HAP-1 (cell line): ENCODE results near the gene RBBP6.
A peak's percentile ranks its signal among the peaks of the same experiment; 100 is the strongest.

Source experiments
- DNase-seq, 2 experiments: peaks; one replicate each; pipeline ENCODE4 v3.0.0-alpha.2; 2016 to 2020; ENCODE audit warnings: low spot score in 2 of 2
- H3K27me3 ChIP-seq: fragments of 250-450 bp; sonication (Bioruptor Pico); 2 replicates; pipeline ENCODE4 v1.5.1; 2020; ENCODE audit warnings: low read depth, mild to moderate bottlenecking, moderate library complexity
- H3K36me3 ChIP-seq: fragments of 250-450 bp; sonication (Bioruptor Pico); replicated peaks from 2 replicates; pipeline ENCODE4 v1.5.1; 2020; ENCODE audit warnings: mild to moderate bottlenecking
- H3K4me1 ChIP-seq: fragments of 250-450 bp; sonication (Bioruptor Pico); 2 replicates; pipeline ENCODE4 v1.5.1; 2020; ENCODE audit warnings: mild to moderate bottlenecking
- H3K4me3 ChIP-seq: fragments of 250-450 bp; sonication (Bioruptor Pico); 2 replicates; pipeline ENCODE4 v1.5.1; 2020; ENCODE audit warnings: mild to moderate bottlenecking, moderate library complexity
- H3K9me3 ChIP-seq: fragments of 250-450 bp; sonication (Bioruptor Pico); 2 replicates; pipeline ENCODE4 v1.5.1; 2020; ENCODE audit warnings: mild to moderate bottlenecking, moderate library complexity
- in situ Hi-C: fragments of 300-500 bp; cut with MboI; formaldehyde crosslinking; loops from 3 replicates; pipeline ENCODE4 v1.14.3; 2020; ENCODE audit warnings: low sequenced_read_pairs, inconsistent platforms, mixed read lengths

Gene RBBP6

DNA sequence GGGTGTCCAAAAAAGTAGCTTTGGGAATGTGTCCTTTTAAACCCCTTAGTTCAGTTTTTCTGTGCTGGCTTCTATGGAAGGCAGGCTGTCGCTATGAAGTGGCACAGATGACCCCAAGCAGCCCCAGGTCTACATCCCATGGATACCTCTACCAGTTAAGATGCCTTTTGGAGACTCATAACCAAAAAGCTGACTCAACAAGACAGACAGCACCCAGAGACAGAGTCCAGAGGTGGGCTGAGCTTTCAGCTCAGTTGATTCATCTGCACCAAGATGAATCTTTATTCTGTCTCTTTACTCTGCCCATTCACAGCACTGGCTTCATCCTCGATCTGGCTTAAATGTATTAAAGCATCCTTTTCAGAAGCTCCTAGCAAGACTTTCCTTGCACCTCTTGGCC, 29.8 kb upstream of the RBBP6 start:
- Histone ChIP-seq H3K4me3 (no peak overlapping the region), H3K36me3 (no peaks in the 10 kb centered on the region), H3K4me1 (no peaks in the 10 kb centered on the region; the same call in none of the 2 replicates), H3K27me3 (no peaks in the 10 kb centered on the region; the same call in 1 of the 2 replicates), H3K9me3 (no peaks in the 10 kb centered on the region)
- no peak for DNase-seq
- in situ Hi-C loops = loop anchor here (10.0 kb wide), 1 partner anchor 705 kb away; no protein-coding TSS in a partner anchor

GRCh38 chr16:24511174-24511573, 28.2 kb upstream of the RBBP6 start:
- H3K4me3 ChIP-seq = no peak overlapping the region
- H3K9me3 ChIP-seq = no peaks in the 10 kb centered on the region
- no peaks in the 10 kb centered on the region for H3K36me3 ChIP-seq
- H3K4me1 ChIP-seq = no peaks in the 10 kb centered on the region; the same call in 1 of the 2 replicates
- no peaks in the 10 kb centered on the region; the same call in 1 of the 2 replicates for H3K27me3 ChIP-seq
- in situ Hi-C loops = no loop called here
- peak in 1 of 2 experiments; percentile 21 for DNase-seq

- in situ Hi-C loops = no loop called here
These were observed 27.6 kb upstream of the RBBP6 start for GRCh38 chr16:24511792-24512191.

DNA sequence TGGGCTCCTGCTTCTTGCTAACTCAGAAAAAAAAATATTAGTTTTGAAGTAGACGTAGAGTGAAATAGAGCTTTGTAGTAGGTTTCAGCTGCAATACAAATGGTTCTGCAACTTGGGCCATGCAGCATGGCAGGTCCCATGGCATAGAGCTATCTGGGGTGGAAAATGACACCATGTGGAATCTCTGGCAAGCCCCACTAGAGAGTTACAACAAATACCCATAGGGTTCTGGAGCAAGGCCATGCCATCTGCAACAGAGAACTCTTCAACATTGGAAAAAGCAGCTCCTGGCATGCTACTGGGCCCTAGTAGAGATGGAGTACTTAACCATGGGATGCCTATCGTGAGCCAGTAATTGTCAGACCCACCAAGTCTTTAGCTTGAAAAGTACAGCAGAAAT, 25.3 kb upstream of the RBBP6 start:
- H3K9me3 ChIP-seq = no peaks in the 10 kb centered on the region
- no peak overlapping the region for H3K4me3 ChIP-seq
- DNase-seq = no peak
- H3K4me1 ChIP-seq = no peaks in the 10 kb centered on the region; the same call in 1 of the 2 replicates
- H3K27me3 ChIP-seq = no peaks in the 10 kb centered on the region; the same call in 1 of the 2 replicates
- in situ Hi-C loops = no loop called here
- H3K36me3 ChIP-seq = no peaks in the 10 kb centered on the region

More at GRCh38 chr16:24511792-24512191, 27.6 kb upstream of the RBBP6 start:
- no peak for DNase-seq
- H3K9me3 ChIP-seq = no peaks in the 10 kb centered on the region
- H3K27me3 ChIP-seq = no peaks in the 10 kb centered on the region; the same call in 1 of the 2 replicates
- no peaks in the 10 kb centered on the region for H3K36me3 ChIP-seq
- no peaks in the 10 kb centered on the region; the same call in 1 of the 2 replicates for H3K4me1 ChIP-seq
- H3K4me3 ChIP-seq = no peak overlapping the region

- H3K4me3 ChIP-seq = no peak overlapping the region
- no peaks in the 10 kb centered on the region for H3K36me3 ChIP-seq
- DNase-seq = no peak
- no peaks in the 10 kb centered on the region; the same call in 1 of the 2 replicates for H3K27me3 ChIP-seq
- H3K4me1 ChIP-seq = no peaks in the 10 kb centered on the region; the same call in 1 of the 2 replicates
- no peaks in the 10 kb centered on the region for H3K9me3 ChIP-seq
- in situ Hi-C loops = no loop called here
These were observed 24.2 kb upstream of the RBBP6 start for GRCh38 chr16:24515186-24515585.

- no peak overlapping the region for H3K4me3 ChIP-seq
- DNase-seq = peak; percentile 70 to 89
- in situ Hi-C loops = no loop called here
These were observed 22.3 kb upstream of the RBBP6 start for GRCh38 chr16:24516900-24517669.

GRCh38 chr16:24518498-24518897, 20.9 kb upstream of the RBBP6 start:
- Histone ChIP-seq H3K4me3 (no peak overlapping the region), H3K9me3 (no peaks in the 10 kb centered on the region), H3K36me3 (no peaks in the 10 kb centered on the region), H3K27me3 (no peaks in the 10 kb centered on the region), H3K4me1 (no peaks in the 10 kb centered on the region)
- in situ Hi-C loops = no loop called here
- no peak for DNase-seq

More at GRCh38 chr16:24516900-24517669, 22.3 kb upstream of the RBBP6 start:
- Histone ChIP-seq H3K9me3 (no peaks in the 10 kb centered on the region), H3K36me3 (no peaks in the 10 kb centered on the region), H3K27me3 (no peaks in the 10 kb centered on the region), H3K4me1 (no peaks in the 10 kb centered on the region; the same call in 1 of the 2 replicates)

- in situ Hi-C loops = no loop called here
- no peaks in the 10 kb centered on the region for H3K9me3 ChIP-seq
- H3K4me1 ChIP-seq = no peaks in the 10 kb centered on the region
- H3K27me3 ChIP-seq = no peaks in the 10 kb centered on the region
- no peak for DNase-seq
- H3K36me3 ChIP-seq = no peaks in the 10 kb centered on the region
- no peak overlapping the region for H3K4me3 ChIP-seq
These were observed 18.4 kb upstream of the RBBP6 start for GRCh38 chr16:24520983-24521382.

DNA sequence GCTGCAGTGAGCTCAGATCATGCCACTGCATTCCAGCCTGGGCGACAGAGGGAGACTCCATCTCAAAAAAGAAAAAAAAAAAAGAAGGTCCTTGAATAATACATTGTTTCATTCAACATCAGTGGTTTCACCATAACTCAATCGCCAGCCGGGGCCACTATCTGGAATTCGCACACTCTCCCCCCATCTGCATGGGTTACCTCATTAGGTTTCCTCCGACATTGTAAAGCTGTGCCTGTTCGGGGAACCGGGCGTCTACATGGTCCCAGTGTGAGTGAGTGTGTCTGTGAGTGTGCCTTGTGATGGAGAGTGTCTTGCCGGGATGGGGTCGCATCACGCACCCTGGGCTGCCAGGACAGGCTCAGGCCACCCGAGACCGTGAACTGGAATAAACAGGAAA, 16.6 kb upstream of the RBBP6 start:
- Histone ChIP-seq H3K4me1 (no peaks in the 10 kb centered on the region), H3K27me3 (no peaks in the 10 kb centered on the region), H3K36me3 (no peaks in the 10 kb centered on the region), H3K9me3 (no peaks in the 10 kb centered on the region), H3K4me3 (no peak overlapping the region)
- DNase-seq = no peak
- in situ Hi-C loops = no loop called here

DNA sequence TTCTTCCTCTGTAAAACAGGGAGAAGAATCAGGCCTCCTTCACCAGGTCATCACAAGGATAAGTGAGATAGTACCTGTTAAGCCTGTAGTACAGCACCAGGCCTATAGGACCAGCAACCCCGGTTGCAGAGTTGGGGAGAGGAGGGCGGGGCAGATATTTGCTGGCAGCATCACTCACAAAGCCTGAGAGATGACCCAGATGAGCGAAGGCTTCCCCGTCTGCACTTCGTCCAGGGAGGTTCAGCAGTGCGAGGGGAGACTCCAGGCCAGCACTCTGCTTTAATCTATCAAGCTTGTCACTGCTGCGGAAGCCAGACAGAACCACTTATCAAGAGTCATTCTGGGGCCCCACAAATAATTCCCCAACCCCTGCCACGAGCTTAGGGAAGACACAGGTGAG, 15.8 kb upstream of the RBBP6 start:
- Histone ChIP-seq H3K9me3 (no peaks in the 10 kb centered on the region), H3K27me3 (no peaks in the 10 kb centered on the region), H3K4me1 (no peaks in the 10 kb centered on the region), H3K36me3 (no peaks in the 10 kb centered on the region), H3K4me3 (no peak overlapping the region)
- DNase-seq = no peak
- in situ Hi-C loops = no loop called here

DNA sequence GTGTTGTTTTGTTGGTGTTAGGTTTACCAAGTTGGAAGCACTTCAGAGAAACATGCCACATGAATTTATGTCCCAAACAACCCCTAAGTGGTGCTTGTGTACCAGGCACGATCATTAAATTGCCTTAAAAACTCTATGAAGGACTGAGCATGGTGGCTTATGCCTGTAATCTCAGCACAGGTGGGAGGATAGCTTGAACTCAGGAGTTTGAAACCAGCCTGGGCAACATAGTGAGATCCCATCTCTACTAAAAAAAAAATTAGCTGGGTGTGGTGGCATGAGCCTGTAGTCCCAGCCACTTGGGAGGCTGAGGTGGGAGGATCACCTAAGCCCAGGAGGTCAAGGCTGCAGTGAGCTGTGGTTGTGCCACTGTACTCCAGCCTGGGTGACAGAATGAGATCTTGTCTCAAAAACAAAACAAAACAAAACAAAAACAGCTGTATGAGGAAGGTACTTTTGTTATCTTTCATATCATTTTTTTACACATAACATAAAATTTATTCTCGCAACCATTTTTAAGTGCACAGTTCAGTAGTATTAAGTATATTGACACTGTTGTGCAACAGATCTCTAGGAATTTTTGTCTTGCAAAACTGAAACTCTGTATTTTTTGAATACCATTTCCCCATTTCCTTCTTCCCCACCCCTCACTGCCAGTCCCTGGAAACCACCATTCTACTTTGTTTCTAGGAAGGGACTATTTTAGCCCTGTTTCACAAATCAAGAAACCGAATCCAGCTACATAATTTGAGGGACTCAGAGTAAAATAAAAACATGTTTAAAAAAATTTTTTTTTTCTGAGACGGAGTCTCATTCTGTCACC, 14.3 kb upstream of the RBBP6 start:
- no peak overlapping the region for H3K4me3 ChIP-seq
- H3K4me1 ChIP-seq = no peaks in the 10 kb centered on the region
- in situ Hi-C loops = no loop called here
- H3K27me3 ChIP-seq = no peaks in the 10 kb centered on the region
- H3K9me3 ChIP-seq = no peaks in the 10 kb centered on the region
- no peaks in the 10 kb centered on the region for H3K36me3 ChIP-seq
- no peak for DNase-seq

DNA sequence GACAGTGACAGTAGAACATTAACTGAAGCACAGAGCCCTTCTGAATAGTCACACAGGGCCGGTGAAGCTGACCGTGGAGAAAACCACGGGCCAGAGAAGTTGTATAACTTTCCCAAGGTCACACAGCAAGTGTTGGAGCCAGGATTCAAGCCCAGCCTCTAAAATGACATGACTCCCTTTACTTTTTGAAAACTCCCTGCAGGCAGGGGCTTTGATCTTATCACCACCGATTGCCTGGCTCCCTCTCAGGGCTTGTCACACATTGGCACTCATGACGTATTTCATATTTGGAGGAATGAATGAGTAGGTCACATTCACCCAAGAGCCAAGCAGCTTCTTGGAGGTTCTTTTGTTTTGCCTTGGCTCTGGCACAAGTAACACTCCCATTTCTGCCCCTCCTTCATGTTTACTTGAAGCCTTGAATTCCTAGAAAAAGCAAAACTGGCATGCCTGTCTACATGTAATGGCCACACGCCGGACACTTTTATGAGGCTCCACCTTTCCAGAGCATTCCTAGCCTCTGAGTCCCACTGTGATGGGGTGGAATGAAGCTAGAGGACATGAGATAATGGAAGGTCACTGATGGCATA, 13.3 kb upstream of the RBBP6 start:
- in situ Hi-C loops = no loop called here
- Histone ChIP-seq H3K4me1 (peaks cover 3% of the 10 kb centered on the region), H3K4me3 (no peak overlapping the region), H3K27me3 (no peaks in the 10 kb centered on the region), H3K36me3 (no peaks in the 10 kb centered on the region), H3K9me3 (no peaks in the 10 kb centered on the region)
- no peak for DNase-seq

- H3K27me3 ChIP-seq = no peaks in the 10 kb centered on the region
- no peaks in the 10 kb centered on the region for H3K36me3 ChIP-seq
- peaks cover 11% of the 10 kb centered on the region for H3K4me1 ChIP-seq
- no peak for DNase-seq
- in situ Hi-C loops = no loop called here
- H3K4me3 ChIP-seq = no peak overlapping the region
- H3K9me3 ChIP-seq = no peaks in the 10 kb centered on the region
These were observed 12.5 kb upstream of the RBBP6 start for GRCh38 chr16:24526701-24527495.
